Liver (tissue), 3 donors: ENCODE results near the gene TECPR1.

Experiments
- CTCF ChIP-seq: fragments of 150-350 bp; IDR thresholded peaks from 2 replicates; pipeline ENCODE4 v1.5.1; 2017; ENCODE audit warnings: improper control_type of control experiment, low read depth, low read length; ENCODE audit not compliant: missing input control
- EGR1 ChIP-seq, 2 donors: IDR thresholded peaks; 2 replicates each; pipeline ENCODE4 v1.6.1; 2016 to 2018; ENCODE audit warnings: antibody characterized with exemption in 2 of 2, low read depth in 2 of 2
- JUND ChIP-seq, 2 donors: IDR thresholded peaks; 2 replicates each; pipeline ENCODE4 v1.6.1; 2016; ENCODE audit warnings: antibody characterized with exemption in 2 of 2
- RAD21 ChIP-seq, 2 donors: IDR thresholded peaks; 2 replicates each; pipeline ENCODE4 v1.6.1; 2016; ENCODE audit warnings: antibody characterized with exemption in 2 of 2, mild to moderate bottlenecking in 2 of 2
- RXRA ChIP-seq, 2 donors: IDR thresholded peaks; 2 replicates each; pipeline ENCODE4 v1.6.1; 2017 to 2018; ENCODE audit warnings: antibody characterized with exemption in 2 of 2, mild to moderate bottlenecking in 1 of 2
- SP1 ChIP-seq: IDR thresholded peaks from 2 replicates; pipeline ENCODE4 v1.6.1; 2018; ENCODE audit warnings: antibody characterized with exemption, mild to moderate bottlenecking
- TAF1 ChIP-seq: conservative IDR thresholded peaks from 2 replicates; pipeline ENCODE4 v1.6.1; 2016; ENCODE audit warnings: antibody characterized with exemption, mild to moderate bottlenecking
- YY1 ChIP-seq: IDR thresholded peaks from 2 replicates; pipeline ENCODE4 v1.6.1; 2016; ENCODE audit warnings: antibody characterized with exemption, mild to moderate bottlenecking
- TF ChIP-seq, protein P1 (sequence below): IDR thresholded peaks from 2 replicates; pipeline ENCODE4 v1.6.1; 2016; ENCODE audit warnings: antibody characterized with exemption
- TF ChIP-seq, protein P2 (sequence below): IDR thresholded peaks from 2 replicates; pipeline ENCODE4 v1.6.1; 2016; ENCODE audit warnings: antibody characterized with exemption, mild to moderate bottlenecking
- TF ChIP-seq, protein P3 (sequence below): IDR thresholded peaks from 2 replicates; pipeline ENCODE4 v1.6.1; 2016; ENCODE audit warnings: antibody characterized with exemption
- TF ChIP-seq, protein P4 (sequence below): IDR thresholded peaks from 2 replicates; pipeline ENCODE4 v1.6.1; 2016; ENCODE audit warnings: antibody characterized with exemption
- donor health status: healthy.
- donor health status: healthy.

DNA sequence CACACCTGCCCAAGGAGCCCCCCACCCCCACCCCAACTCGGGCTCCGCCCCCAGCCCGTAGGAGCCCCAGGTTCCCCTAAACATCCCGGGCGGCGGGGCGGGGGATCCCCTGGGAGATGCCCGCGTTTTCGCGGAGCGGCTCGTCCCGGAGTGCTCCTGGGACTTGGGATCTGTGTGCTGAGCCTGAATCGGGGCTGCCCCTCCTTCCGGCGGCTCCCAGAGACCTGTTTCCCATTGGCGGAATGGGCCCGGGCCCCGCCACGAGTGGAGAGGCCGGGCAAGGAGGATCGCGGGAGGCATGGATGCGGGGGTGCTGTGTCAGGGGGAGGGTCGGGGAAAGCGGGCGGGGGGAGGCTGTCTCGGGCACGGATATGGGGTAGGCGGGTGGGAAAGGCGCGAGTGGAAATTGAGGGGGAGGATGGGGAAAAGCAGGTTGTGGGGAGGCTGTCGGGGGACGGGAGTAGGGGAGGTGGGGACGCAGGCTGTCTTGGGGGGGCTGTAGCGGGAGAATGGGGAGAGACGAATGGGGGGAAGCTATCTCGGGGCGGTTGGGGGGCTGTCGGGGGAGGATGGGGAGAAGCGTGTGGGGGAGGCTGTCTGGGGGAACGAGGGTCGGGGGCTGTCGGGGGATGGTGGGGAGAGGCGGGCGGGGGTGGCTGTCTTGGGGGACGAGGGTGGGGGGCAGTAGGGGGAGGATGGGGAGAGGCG is 41.4 kb downstream of the TECPR1 start:
- TF ChIP-seq, protein P1, sequence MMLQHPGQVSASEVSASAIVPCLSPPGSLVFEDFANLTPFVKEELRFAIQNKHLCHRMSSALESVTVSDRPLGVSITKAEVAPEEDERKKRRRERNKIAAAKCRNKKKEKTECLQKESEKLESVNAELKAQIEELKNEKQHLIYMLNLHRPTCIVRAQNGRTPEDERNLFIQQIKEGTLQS = no peak
- TF ChIP-seq CTCF (no peak), RXRA (IDR thresholded peaks at IDR 0.05) (no peak), JUND (IDR thresholded peaks at IDR 0.05) (no peak), TAF1 (no peak), YY1 (no peak), SP1 (no peak), EGR1 (IDR thresholded peaks at IDR 0.05; ENCODE audit: low read depth in 2 of 2) (no peak), RAD21 (IDR thresholded peaks at IDR 0.05) (no peak)
- TF ChIP-seq, protein P2, sequence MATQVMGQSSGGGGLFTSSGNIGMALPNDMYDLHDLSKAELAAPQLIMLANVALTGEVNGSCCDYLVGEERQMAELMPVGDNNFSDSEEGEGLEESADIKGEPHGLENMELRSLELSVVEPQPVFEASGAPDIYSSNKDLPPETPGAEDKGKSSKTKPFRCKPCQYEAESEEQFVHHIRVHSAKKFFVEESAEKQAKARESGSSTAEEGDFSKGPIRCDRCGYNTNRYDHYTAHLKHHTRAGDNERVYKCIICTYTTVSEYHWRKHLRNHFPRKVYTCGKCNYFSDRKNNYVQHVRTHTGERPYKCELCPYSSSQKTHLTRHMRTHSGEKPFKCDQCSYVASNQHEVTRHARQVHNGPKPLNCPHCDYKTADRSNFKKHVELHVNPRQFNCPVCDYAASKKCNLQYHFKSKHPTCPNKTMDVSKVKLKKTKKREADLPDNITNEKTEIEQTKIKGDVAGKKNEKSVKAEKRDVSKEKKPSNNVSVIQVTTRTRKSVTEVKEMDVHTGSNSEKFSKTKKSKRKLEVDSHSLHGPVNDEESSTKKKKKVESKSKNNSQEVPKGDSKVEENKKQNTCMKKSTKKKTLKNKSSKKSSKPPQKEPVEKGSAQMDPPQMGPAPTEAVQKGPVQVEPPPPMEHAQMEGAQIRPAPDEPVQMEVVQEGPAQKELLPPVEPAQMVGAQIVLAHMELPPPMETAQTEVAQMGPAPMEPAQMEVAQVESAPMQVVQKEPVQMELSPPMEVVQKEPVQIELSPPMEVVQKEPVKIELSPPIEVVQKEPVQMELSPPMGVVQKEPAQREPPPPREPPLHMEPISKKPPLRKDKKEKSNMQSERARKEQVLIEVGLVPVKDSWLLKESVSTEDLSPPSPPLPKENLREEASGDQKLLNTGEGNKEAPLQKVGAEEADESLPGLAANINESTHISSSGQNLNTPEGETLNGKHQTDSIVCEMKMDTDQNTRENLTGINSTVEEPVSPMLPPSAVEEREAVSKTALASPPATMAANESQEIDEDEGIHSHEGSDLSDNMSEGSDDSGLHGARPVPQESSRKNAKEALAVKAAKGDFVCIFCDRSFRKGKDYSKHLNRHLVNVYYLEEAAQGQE = no peak
- TF ChIP-seq, protein P3, sequence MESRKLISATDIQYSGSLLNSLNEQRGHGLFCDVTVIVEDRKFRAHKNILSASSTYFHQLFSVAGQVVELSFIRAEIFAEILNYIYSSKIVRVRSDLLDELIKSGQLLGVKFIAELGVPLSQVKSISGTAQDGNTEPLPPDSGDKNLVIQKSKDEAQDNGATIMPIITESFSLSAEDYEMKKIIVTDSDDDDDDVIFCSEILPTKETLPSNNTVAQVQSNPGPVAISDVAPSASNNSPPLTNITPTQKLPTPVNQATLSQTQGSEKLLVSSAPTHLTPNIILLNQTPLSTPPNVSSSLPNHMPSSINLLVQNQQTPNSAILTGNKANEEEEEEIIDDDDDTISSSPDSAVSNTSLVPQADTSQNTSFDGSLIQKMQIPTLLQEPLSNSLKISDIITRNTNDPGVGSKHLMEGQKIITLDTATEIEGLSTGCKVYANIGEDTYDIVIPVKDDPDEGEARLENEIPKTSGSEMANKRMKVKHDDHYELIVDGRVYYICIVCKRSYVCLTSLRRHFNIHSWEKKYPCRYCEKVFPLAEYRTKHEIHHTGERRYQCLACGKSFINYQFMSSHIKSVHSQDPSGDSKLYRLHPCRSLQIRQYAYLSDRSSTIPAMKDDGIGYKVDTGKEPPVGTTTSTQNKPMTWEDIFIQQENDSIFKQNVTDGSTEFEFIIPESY = no peak
- TF ChIP-seq, protein P4, sequence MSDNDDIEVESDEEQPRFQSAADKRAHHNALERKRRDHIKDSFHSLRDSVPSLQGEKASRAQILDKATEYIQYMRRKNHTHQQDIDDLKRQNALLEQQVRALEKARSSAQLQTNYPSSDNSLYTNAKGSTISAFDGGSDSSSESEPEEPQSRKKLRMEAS = no peak
